GM23338 (cell line): Measurements from ENCODE around the gene AHR. TPM values are rescaled to one million over a fixed set of nuclear protein-coding genes. Genes with fewer than 3 reads are reported as not detected.

Experiments used
- ATAC-seq: fragments of 200-7000 bp; cut with Tn5 transposase; 3 replicates; pipeline ENCODE4 v1.9.1; 2020
- DNase-seq: peaks from one replicate; pipeline ENCODE4 v3.0.0-alpha.2; 2015; ENCODE audit warnings: low spot score
- H2AFZ ChIP-seq: fragments of 200-600 bp; sonication (generic); 2 replicates; pipeline ENCODE4 v1.8.0; 2016; ENCODE audit warnings: antibody characterized with exemption, mild to moderate bottlenecking, moderate library complexity
- H3F3A ChIP-seq: fragments of 200-600 bp; sonication (generic); replicated peaks from 2 replicates; pipeline ENCODE4 v1.8.0; 2017; ENCODE audit warnings: antibody characterized with exemption, mixed run types, low read depth
- H3K27ac ChIP-seq: fragments of 200-600 bp; sonication (generic); 2 replicates; pipeline ENCODE4 v1.6.1; 2016; ENCODE audit warnings: low read depth
- H3K27me3 ChIP-seq: fragments of 200-600 bp; sonication (generic); 2 replicates; pipeline ENCODE4 v1.8.0; 2016; ENCODE audit warnings: mild to moderate bottlenecking, mixed run types, moderate library complexity; ENCODE audit not compliant: insufficient read depth
- H3K36me3 ChIP-seq: fragments of 200-600 bp; sonication (generic); 2 replicates; pipeline ENCODE4 v1.8.0; 2016; ENCODE audit warnings: mild to moderate bottlenecking; ENCODE audit not compliant: insufficient read depth
- H3K4me1 ChIP-seq: fragments of 200-600 bp; sonication (generic); 2 replicates; pipeline ENCODE4 v1.8.0; 2016; ENCODE audit warnings: mild to moderate bottlenecking, moderate library complexity; ENCODE audit not compliant: insufficient read depth
- H3K4me2 ChIP-seq: fragments of 200-600 bp; sonication (generic); 2 replicates; pipeline ENCODE4 v1.7.1; 2017; ENCODE audit warnings: mixed run types
- H3K4me3 ChIP-seq: fragments of 200-600 bp; sonication (generic); 2 replicates; pipeline ENCODE4 v1.6.1; 2016; ENCODE audit warnings: mixed run types
- H3K79me2 ChIP-seq: fragments of 200-600 bp; sonication (generic); replicated peaks from 2 replicates; pipeline ENCODE4 v1.8.0; 2017; ENCODE audit warnings: mild to moderate bottlenecking; ENCODE audit not compliant: insufficient read depth
- H3K9me2 ChIP-seq: fragments of 200-600 bp; sonication (generic); 2 replicates; pipeline ENCODE4 v1.8.0; 2017; ENCODE audit not compliant: insufficient read depth
- H4K20me1 ChIP-seq: fragments of 200-600 bp; sonication (generic); replicated peaks from 2 replicates; pipeline ENCODE4 v1.8.0; 2017; ENCODE audit warnings: mild to moderate bottlenecking; ENCODE audit not compliant: insufficient read depth
- H3K27ac Mint-ChIP-seq: 2 replicates; pipeline ENCODE4 v1.8.0; 2020; ENCODE audit warnings: inconsistent platforms, mild to moderate bottlenecking, moderate library complexity, mixed read lengths
- H3K27me3 Mint-ChIP-seq: 3 replicates; pipeline ENCODE4 v1.8.0; 2022; ENCODE audit warnings: low read depth, mild to moderate bottlenecking, moderate library complexity, mixed read lengths, inconsistent platforms; ENCODE audit not compliant: insufficient read depth, poor library complexity
- H3K36me3 Mint-ChIP-seq: 3 replicates; pipeline ENCODE4 v1.8.0; 2021; ENCODE audit warnings: low read depth, mild to moderate bottlenecking, inconsistent platforms, moderate library complexity, mixed read lengths
- H3K4me1 Mint-ChIP-seq: 3 replicates; pipeline ENCODE4 v1.8.0; 2020; ENCODE audit warnings: mild to moderate bottlenecking, inconsistent platforms, mixed read lengths
- H3K4me3 Mint-ChIP-seq: 3 replicates; pipeline ENCODE4 v1.8.0; 2021; ENCODE audit warnings: moderate library complexity, mild to moderate bottlenecking, inconsistent platforms, mixed read lengths
- H3K9me3 Mint-ChIP-seq: 3 replicates; pipeline ENCODE4 v1.8.0; 2020; ENCODE audit warnings: moderate library complexity, mild to moderate bottlenecking, inconsistent platforms, mixed read lengths
- CTCF ChIP-seq, 2 experiments: fragments of 200-600 bp in 1 of 2; sonication (generic) in 1 of 2; conservative IDR thresholded peaks; 2 replicates each; pipeline versions ENCODE4 v1.5.1 to v1.6.1; 2016 to 2017; ENCODE audit warnings: antibody characterized with exemption in 2 of 2, low read depth in 2 of 2, mild to moderate bottlenecking in 2 of 2, moderate library complexity in 1 of 2
- EZH2 ChIP-seq: fragments of 200-600 bp; sonication (generic); IDR thresholded peaks from one replicate; pipeline ENCODE4 v1.8.0; 2017; ENCODE audit warnings: antibody characterized with exemption, mild to moderate bottlenecking, low read depth; ENCODE audit not compliant: unreplicated experiment
- JUNB ChIP-seq: IDR thresholded peaks from one replicate; pipeline ENCODE4 v1.6.1; 2016; ENCODE audit warnings: antibody characterized with exemption; ENCODE audit not compliant: unreplicated experiment
- NANOG ChIP-seq: IDR thresholded peaks from 2 replicates; pipeline ENCODE4 v1.6.1; 2016; ENCODE audit warnings: antibody characterized with exemption, borderline replicate concordance
- POLR2AphosphoS5 ChIP-seq: IDR thresholded peaks from 2 replicates; pipeline ENCODE4 v1.6.1; 2016; ENCODE audit warnings: antibody characterized with exemption, low read depth
- ZNF114 ChIP-seq: fragments of 250-450 bp; sonication (Bioruptor Pico); IDR thresholded peaks from 2 replicates; pipeline ENCODE4 v1.5.0; 2020; ENCODE audit warnings: mild to moderate bottlenecking, moderate library complexity
- ZNF331 ChIP-seq: fragments of 250-450 bp; sonication (Bioruptor Pico); IDR thresholded peaks from 2 replicates; pipeline ENCODE4 v1.5.0; 2020; ENCODE audit warnings: low read depth, mild to moderate bottlenecking, moderate library complexity
- polyA plus RNA-seq: library from polyadenylated mRNA; unstranded; fragments of >200 nt; fragmentation: Nextera tagmentation; extraction: Ambion mirVana; gene quantifications from 2 replicates; pipeline ENCODE4 v1.2.1, GENCODE V29; 2016
- total RNA-seq: library from RNA; depleted of rRNA; stranded (reverse); fragments of >200 nt; shearing (Covaris generic); gene quantifications from 2 replicates; pipeline ENCODE4 v1.2.3, GENCODE V29; 2014
- TF ChIP-seq, protein P1 (sequence below): fragments of 250-450 bp; sonication (Bioruptor Pico); IDR thresholded peaks from 2 replicates; pipeline ENCODE4 v1.5.0; 2020; ENCODE audit warnings: mild to moderate bottlenecking, moderate library complexity
- TF ChIP-seq, protein P2 (sequence below): IDR thresholded peaks from 2 replicates; pipeline ENCODE4 v1.6.1; 2016; ENCODE audit warnings: antibody characterized with exemption

Gene AHR
- total and polyA plus RNA-seq, 2 experiments from 2014 or later = 3.4 to 14.9 TPM

DNA sequence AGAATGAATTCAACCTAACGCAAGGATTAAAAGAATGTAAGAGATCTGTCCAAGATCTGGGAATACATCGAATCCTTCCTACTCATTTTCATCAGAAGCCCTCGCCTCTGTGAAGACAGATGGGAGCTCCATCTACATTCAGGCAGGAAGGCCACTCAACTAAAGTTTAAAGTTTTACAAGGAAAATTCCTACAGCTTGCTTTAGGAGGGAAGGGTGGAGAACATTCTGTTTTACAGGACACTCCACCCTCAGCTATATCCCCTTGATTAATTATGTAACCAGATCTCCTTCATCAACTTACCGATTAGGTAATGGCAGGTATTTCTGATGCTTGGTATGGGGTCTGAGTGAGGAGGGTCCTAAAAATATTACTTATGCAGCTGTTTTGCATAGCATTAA lies 5.6 kb upstream of the AHR start:
- H3K4me3 Mint-ChIP-seq = no peak overlapping the region

GRCh38 chr7:17293481-17293880 lies 5.0 kb upstream of the AHR start:
- Histone ChIP-seq H3K27ac (no peak overlapping the region), H3K9me2 (peaks cover 7% of the 10 kb centered on the region), H4K20me1 (no peaks in the 10 kb centered on the region), H3K27me3 (no peaks in the 10 kb centered on the region), H3F3A (no peaks in the 10 kb centered on the region), H3K36me3 (no peaks in the 10 kb centered on the region), H3K4me2 (no peak overlapping the region), H2AFZ (no peak overlapping the region), H3K79me2 (no peaks in the 10 kb centered on the region), H3K4me1 (no peaks in the 10 kb centered on the region), H3K4me3 (no peak overlapping the region)
- no peaks in the 10 kb centered on the region; the same call in 1 of the 3 replicates for H3K4me1 Mint-ChIP-seq
- H3K4me3 Mint-ChIP-seq = no peak overlapping the region
- H3K27me3 Mint-ChIP-seq = peaks cover 6% of the 10 kb centered on the region
- 0 out of 3 replicates have a peak, but pooled peaks cover 3% of the 10 kb centered on the region for H3K9me3 Mint-ChIP-seq
- no peak overlapping the region for H3K27ac Mint-ChIP-seq
- peaks cover 3% of the 10 kb centered on the region; the same call in 1 of the 3 replicates for H3K36me3 Mint-ChIP-seq
- DNase-seq = no peak
- ATAC-seq = no peak
- TF ChIP-seq, protein P1, sequence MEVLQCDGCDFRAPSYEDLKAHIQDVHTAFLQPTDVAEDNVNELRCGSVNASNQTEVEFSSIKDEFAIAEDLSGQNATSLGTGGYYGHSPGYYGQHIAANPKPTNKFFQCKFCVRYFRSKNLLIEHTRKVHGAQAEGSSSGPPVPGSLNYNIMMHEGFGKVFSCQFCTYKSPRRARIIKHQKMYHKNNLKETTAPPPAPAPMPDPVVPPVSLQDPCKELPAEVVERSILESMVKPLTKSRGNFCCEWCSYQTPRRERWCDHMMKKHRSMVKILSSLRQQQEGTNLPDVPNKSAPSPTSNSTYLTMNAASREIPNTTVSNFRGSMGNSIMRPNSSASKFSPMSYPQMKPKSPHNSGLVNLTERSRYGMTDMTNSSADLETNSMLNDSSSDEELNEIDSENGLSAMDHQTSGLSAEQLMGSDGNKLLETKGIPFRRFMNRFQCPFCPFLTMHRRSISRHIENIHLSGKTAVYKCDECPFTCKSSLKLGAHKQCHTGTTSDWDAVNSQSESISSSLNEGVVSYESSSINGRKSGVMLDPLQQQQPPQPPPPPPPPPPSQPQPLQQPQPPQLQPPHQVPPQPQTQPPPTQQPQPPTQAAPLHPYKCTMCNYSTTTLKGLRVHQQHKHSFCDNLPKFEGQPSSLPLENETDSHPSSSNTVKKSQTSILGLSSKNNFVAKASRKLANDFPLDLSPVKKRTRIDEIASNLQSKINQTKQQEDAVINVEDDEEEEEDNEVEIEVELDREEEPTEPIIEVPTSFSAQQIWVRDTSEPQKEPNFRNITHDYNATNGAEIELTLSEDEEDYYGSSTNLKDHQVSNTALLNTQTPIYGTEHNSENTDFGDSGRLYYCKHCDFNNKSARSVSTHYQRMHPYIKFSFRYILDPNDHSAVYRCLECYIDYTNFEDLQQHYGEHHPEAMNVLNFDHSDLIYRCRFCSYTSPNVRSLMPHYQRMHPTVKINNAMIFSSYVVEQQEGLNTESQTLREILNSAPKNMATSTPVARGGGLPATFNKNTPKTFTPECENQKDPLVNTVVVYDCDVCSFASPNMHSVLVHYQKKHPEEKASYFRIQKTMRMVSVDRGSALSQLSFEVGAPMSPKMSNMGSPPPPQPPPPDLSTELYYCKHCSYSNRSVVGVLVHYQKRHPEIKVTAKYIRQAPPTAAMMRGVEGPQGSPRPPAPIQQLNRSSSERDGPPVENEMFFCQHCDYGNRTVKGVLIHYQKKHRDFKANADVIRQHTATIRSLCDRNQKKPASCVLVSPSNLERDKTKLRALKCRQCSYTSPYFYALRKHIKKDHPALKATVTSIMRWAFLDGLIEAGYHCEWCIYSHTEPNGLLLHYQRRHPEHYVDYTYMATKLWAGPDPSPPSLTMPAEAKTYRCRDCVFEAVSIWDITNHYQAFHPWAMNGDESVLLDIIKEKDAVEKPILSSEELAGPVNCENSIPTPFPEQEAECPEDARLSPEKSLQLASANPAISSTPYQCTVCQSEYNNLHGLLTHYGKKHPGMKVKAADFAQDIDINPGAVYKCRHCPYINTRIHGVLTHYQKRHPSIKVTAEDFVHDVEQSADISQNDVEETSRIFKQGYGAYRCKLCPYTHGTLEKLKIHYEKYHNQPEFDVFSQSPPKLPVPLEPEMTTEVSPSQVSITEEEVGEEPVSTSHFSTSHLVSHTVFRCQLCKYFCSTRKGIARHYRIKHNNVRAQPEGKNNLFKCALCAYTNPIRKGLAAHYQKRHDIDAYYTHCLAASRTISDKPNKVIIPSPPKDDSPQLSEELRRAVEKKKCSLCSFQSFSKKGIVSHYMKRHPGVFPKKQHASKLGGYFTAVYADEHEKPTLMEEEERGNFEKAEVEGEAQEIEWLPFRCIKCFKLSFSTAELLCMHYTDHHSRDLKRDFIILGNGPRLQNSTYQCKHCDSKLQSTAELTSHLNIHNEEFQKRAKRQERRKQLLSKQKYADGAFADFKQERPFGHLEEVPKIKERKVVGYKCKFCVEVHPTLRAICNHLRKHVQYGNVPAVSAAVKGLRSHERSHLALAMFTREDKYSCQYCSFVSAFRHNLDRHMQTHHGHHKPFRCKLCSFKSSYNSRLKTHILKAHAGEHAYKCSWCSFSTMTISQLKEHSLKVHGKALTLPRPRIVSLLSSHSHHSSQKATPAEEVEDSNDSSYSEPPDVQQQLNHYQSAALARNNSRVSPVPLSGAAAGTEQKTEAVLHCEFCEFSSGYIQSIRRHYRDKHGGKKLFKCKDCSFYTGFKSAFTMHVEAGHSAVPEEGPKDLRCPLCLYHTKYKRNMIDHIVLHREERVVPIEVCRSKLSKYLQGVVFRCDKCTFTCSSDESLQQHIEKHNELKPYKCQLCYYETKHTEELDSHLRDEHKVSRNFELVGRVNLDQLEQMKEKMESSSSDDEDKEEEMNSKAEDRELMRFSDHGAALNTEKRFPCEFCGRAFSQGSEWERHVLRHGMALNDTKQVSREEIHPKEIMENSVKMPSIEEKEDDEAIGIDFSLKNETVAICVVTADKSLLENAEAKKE (CRISPR knock-in tag) = no peak
- TF ChIP-seq CTCF (conservative IDR thresholded peaks at IDR 0.05; ENCODE audit: low read depth in 2 of 2) (no peak), POLR2AphosphoS5 (no peak), NANOG (no peak), EZH2 (no peak), JUNB (no peak), ZNF331 (CRISPR knock-in tag) (no peak)

More for the DNA sequence above, 5.6 kb upstream of the AHR start:
- no peak overlapping the region for H3K27ac ChIP-seq
- H3F3A ChIP-seq = no peaks in the 10 kb centered on the region
- no peaks in the 10 kb centered on the region for H3K27me3 ChIP-seq
- no peak overlapping the region for H3K27ac Mint-ChIP-seq
- H2AFZ ChIP-seq = no peak overlapping the region
- 0 out of 3 replicates have a peak, but pooled peaks cover 2% of the 10 kb centered on the region for H3K9me3 Mint-ChIP-seq
- no peak overlapping the region for H3K4me2 ChIP-seq
- peaks cover 4% of the 10 kb centered on the region for H3K27me3 Mint-ChIP-seq
- H3K4me3 ChIP-seq = no peak overlapping the region
- H3K36me3 Mint-ChIP-seq = no peaks in the 10 kb centered on the region
- ATAC-seq (no peak), DNase-seq (no peak)
- H3K36me3 ChIP-seq = no peaks in the 10 kb centered on the region
- H3K4me1 ChIP-seq = no peaks in the 10 kb centered on the region
- H3K79me2 ChIP-seq = no peaks in the 10 kb centered on the region
- H3K4me1 Mint-ChIP-seq = no peaks in the 10 kb centered on the region; the same call in 2 of the 3 replicates
- H4K20me1 ChIP-seq = no peaks in the 10 kb centered on the region
- no peak for TF ChIP-seq NANOG
- no peak for TF ChIP-seq POLR2AphosphoS5
- TF ChIP-seq, protein P2, sequence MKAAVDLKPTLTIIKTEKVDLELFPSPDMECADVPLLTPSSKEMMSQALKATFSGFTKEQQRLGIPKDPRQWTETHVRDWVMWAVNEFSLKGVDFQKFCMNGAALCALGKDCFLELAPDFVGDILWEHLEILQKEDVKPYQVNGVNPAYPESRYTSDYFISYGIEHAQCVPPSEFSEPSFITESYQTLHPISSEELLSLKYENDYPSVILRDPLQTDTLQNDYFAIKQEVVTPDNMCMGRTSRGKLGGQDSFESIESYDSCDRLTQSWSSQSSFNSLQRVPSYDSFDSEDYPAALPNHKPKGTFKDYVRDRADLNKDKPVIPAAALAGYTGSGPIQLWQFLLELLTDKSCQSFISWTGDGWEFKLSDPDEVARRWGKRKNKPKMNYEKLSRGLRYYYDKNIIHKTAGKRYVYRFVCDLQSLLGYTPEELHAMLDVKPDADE = no peak
- no peak for TF ChIP-seq ZNF114 (CRISPR knock-in tag)
- TF ChIP-seq EZH2 = no peak
- TF ChIP-seq JUNB = no peak
- H3K9me2 ChIP-seq = peaks cover 3% of the 10 kb centered on the region
